ENCODE data around the gene ARAP1.

The ARAP1 gene

GRCh38 chr11:72725724-72726028 lies 26.5 kb downstream of the ARAP1 start:
- no peak for DNase-seq (ENCODE audit: low read depth in 2 of 3, low spot score in 2 of 3)

- DNase-seq (ENCODE audit: low read depth in 2 of 3, low spot score in 2 of 3): peak in 2 of 3 experiments; percentile 54 to 63
Measured at GRCh38 chr11:72724851-72725723, 27.1 kb downstream of the ARAP1 start.

GRCh38 chr11:72724021-72724551 lies 28.1 kb downstream of the ARAP1 start:
- no peak for DNase-seq (ENCODE audit: low read depth in 2 of 3, low spot score in 2 of 3)

GRCh38 chr11:72723508-72723907 lies 28.7 kb downstream of the ARAP1 start:
- DNase-seq (ENCODE audit: low read depth in 2 of 3, low spot score in 2 of 3): no peak

- peak; percentile 62 to 71 (median 63) for DNase-seq (ENCODE audit: low read depth in 2 of 3, low spot score in 2 of 3)
Measured at GRCh38 chr11:72722050-72722748, 30.0 kb downstream of the ARAP1 start.

- DNase-seq (ENCODE audit: low read depth in 2 of 3, low spot score in 2 of 3): no peak
Measured at GRCh38 chr11:72721689-72722049, 30.5 kb downstream of the ARAP1 start.

- DNase-seq (ENCODE audit: low read depth in 2 of 3, low spot score in 2 of 3): no peak
Measured at GRCh38 chr11:72721276-72721675, 30.9 kb downstream of the ARAP1 start.

- no peak for DNase-seq (ENCODE audit: low read depth in 2 of 3, low spot score in 2 of 3)
Measured at GRCh38 chr11:72720784-72721183, 31.4 kb downstream of the ARAP1 start.

GRCh38 chr11:72720047-72720446 lies 32.2 kb downstream of the ARAP1 start:
- DNase-seq (ENCODE audit: low read depth in 2 of 3, low spot score in 2 of 3): no peak

- no peak for DNase-seq (ENCODE audit: low read depth in 2 of 3, low spot score in 2 of 3)
Measured at GRCh38 chr11:72719551-72719950, 32.7 kb downstream of the ARAP1 start.

- no peak for DNase-seq (ENCODE audit: low read depth in 2 of 3, low spot score in 2 of 3)
Measured at GRCh38 chr11:72719144-72719543, 33.1 kb downstream of the ARAP1 start.

GRCh38 chr11:72718101-72718501 lies 34.1 kb downstream of the ARAP1 start:
- DNase-seq (ENCODE audit: low read depth in 2 of 3, low spot score in 2 of 3): no peak

GRCh38 chr11:72716788-72717435 lies 35.3 kb downstream of the ARAP1 start:
- no peak for DNase-seq (ENCODE audit: low read depth in 2 of 3, low spot score in 2 of 3)

GRCh38 chr11:72716290-72716689 lies 35.9 kb downstream of the ARAP1 start:
- DNase-seq (ENCODE audit: low read depth in 2 of 3, low spot score in 2 of 3): no peak

GRCh38 chr11:72712841-72713240 lies 39.4 kb downstream of the ARAP1 start:
- no peak for DNase-seq (ENCODE audit: low read depth in 2 of 3, low spot score in 2 of 3)

GRCh38 chr11:72712168-72712751 lies 39.9 kb downstream of the ARAP1 start:
- DNase-seq (ENCODE audit: low read depth in 2 of 3, low spot score in 2 of 3): no peak

GRCh38 chr11:72711141-72711540 lies 41.1 kb downstream of the ARAP1 start:
- no peak for DNase-seq (ENCODE audit: low read depth in 2 of 3, low spot score in 2 of 3)

GRCh38 chr11:72710278-72710677 lies 41.9 kb downstream of the ARAP1 start:
- DNase-seq (ENCODE audit: low read depth in 2 of 3, low spot score in 2 of 3): no peak

- DNase-seq (ENCODE audit: low read depth in 2 of 3, low spot score in 2 of 3): no peak
Measured at GRCh38 chr11:72709478-72710238, 42.5 kb downstream of the ARAP1 start.

- DNase-seq (ENCODE audit: low read depth in 2 of 3, low spot score in 2 of 3): no peak
Measured at GRCh38 chr11:72707032-72707431, 45.2 kb downstream of the ARAP1 start.

GRCh38 chr11:72706579-72706978 lies 45.6 kb downstream of the ARAP1 start:
- no peak for DNase-seq (ENCODE audit: low read depth in 2 of 3, low spot score in 2 of 3)
